CD14-positive monocyte (primary cell): ENCODE results near the gene HHIPL1. TPM values are rescaled to one million over a fixed set of nuclear protein-coding genes. Genes with fewer than 3 reads are reported as not detected.

ENCODE experiments used
- DNase-seq, 3 donors: peaks; one replicate each; pipeline ENCODE4 v3.0.0-alpha.2; 2011 to 2022
- H2AFZ ChIP-seq: 2 replicates; pipeline ENCODE4 v1.6.0; 2012; ENCODE audit warnings: mild to moderate bottlenecking, low read depth, low read length, inconsistent platforms; ENCODE audit not compliant: insufficient read depth, poor library complexity, severe bottlenecking
- H3K27ac ChIP-seq, 2 donors: 1 replicate in 1 of 2; 2 replicates in 1 of 2; pipeline ENCODE4 v1.5.1; 2012 to 2013; ENCODE audit warnings: low read length in 2 of 2, control low read depth in 1 of 2, inconsistent platforms in 1 of 2, low read depth in 1 of 2, mild to moderate bottlenecking in 1 of 2
- H3K27me3 ChIP-seq, 2 donors: one replicate each; pipeline versions ENCODE4 v1.6.0 to v1.6.1; 2011 to 2013; ENCODE audit warnings: low read length in 2 of 2; ENCODE audit not compliant: control insufficient read depth in 2 of 2, insufficient read depth in 2 of 2
- H3K36me3 ChIP-seq, 2 donors: replicated peaks in 1 of 2; 1 replicate in 1 of 2; 2 replicates in 1 of 2; pipeline versions ENCODE4 v1.5.1 to v1.6.1; 2012 to 2013; ENCODE audit warnings: low read length in 2 of 2, control low read depth in 1 of 2, inconsistent platforms in 1 of 2, mild to moderate bottlenecking in 1 of 2; ENCODE audit not compliant: insufficient read depth in 2 of 2, control insufficient read depth in 1 of 2
- H3K4me1 ChIP-seq, 2 donors: 1 replicate in 1 of 2; 2 replicates in 1 of 2; pipeline versions ENCODE4 v1.5.1 to v1.6.1; 2012 to 2013; ENCODE audit warnings: low read length in 2 of 2, control low read depth in 1 of 2, inconsistent platforms in 1 of 2, mild to moderate bottlenecking in 1 of 2, moderate library complexity in 1 of 2; ENCODE audit not compliant: insufficient read depth in 2 of 2, control insufficient read depth in 1 of 2
- H3K4me2 ChIP-seq: replicated peaks from 2 replicates; pipeline ENCODE3; 2012; ENCODE audit warnings: low read length, moderate library complexity, mild to moderate bottlenecking; ENCODE audit not compliant: poor library complexity, severe bottlenecking; ENCODE audit errors: extremely low read depth
- H3K4me3 ChIP-seq, 3 experiments: fragments of 200-600 bp in 1 of 3; sonication (generic) in 1 of 3; replicated peaks in 1 of 3; 1 replicate in 2 of 3; 2 replicates in 1 of 3; pipeline ENCODE4 v1.5.1; 2011 to 2013; ENCODE audit warnings: low read length in 3 of 3, mild to moderate bottlenecking in 3 of 3, control low read depth in 2 of 3, low read depth in 2 of 3, inconsistent platforms in 1 of 3, moderate library complexity in 1 of 3
- H3K79me2 ChIP-seq: 2 replicates; pipeline ENCODE4 v1.6.0; 2012; ENCODE audit warnings: mild to moderate bottlenecking, control low read depth, inconsistent platforms, low read length, moderate library complexity; ENCODE audit not compliant: insufficient read depth
- H3K9ac ChIP-seq: 2 replicates; pipeline ENCODE4 v1.6.0; 2017; ENCODE audit warnings: low read length, mild to moderate bottlenecking; ENCODE audit not compliant: insufficient read depth, poor library complexity, severe bottlenecking
- H3K9me3 ChIP-seq, 2 donors: replicated peaks in 1 of 2; 1 replicate in 1 of 2; 2 replicates in 1 of 2; pipeline versions ENCODE4 v1.5.1 to v1.6.1; 2012 to 2013; ENCODE audit warnings: low read length in 2 of 2, control low read depth in 1 of 2; ENCODE audit not compliant: control insufficient read depth in 1 of 2, insufficient read depth in 1 of 2
- H4K20me1 ChIP-seq: 2 replicates; pipeline ENCODE4 v1.6.0; 2012; ENCODE audit warnings: mild to moderate bottlenecking, low read length, control low read depth, moderate library complexity; ENCODE audit not compliant: insufficient read depth
- H3K27ac Mint-ChIP-seq, 7 donors: one replicate each; pipeline ENCODE4 v1.8.0; 2020; ENCODE audit warnings: mild to moderate bottlenecking in 7 of 7, mixed read lengths in 7 of 7, moderate library complexity in 6 of 7, inconsistent platforms in 2 of 7
- H3K27me3 Mint-ChIP-seq, 3 donors: one replicate each; pipeline ENCODE4 v1.8.0; 2021 to 2022; ENCODE audit warnings: low read depth in 3 of 3, mild to moderate bottlenecking in 3 of 3, mixed read lengths in 3 of 3, moderate library complexity in 3 of 3, inconsistent platforms in 1 of 3
- H3K36me3 Mint-ChIP-seq, 2 donors: one replicate each; pipeline ENCODE4 v1.8.0; 2020; ENCODE audit warnings: mixed read lengths in 2 of 2, inconsistent platforms in 1 of 2, mild to moderate bottlenecking in 1 of 2
- H3K4me1 Mint-ChIP-seq: one replicate; pipeline ENCODE4 v1.8.0; 2020; ENCODE audit warnings: mild to moderate bottlenecking, mixed read lengths
- H3K4me3 Mint-ChIP-seq, 2 donors: one replicate each; pipeline ENCODE4 v1.8.0; 2020; ENCODE audit warnings: mild to moderate bottlenecking in 2 of 2, mixed read lengths in 2 of 2, moderate library complexity in 1 of 2
- H3K9me3 Mint-ChIP-seq, 7 donors: one replicate each; pipeline ENCODE4 v1.8.0; 2020 to 2022; ENCODE audit warnings: mixed read lengths in 7 of 7, mild to moderate bottlenecking in 6 of 7, moderate library complexity in 6 of 7, inconsistent platforms in 2 of 7
- CTCF ChIP-seq: fragments of 200-600 bp; IDR thresholded peaks from one replicate; pipeline ENCODE4 v1.8.0; 2022; ENCODE audit warnings: antibody characterized with exemption, mild to moderate bottlenecking
- WGBS: methylation state at CpG from one replicate; pipeline ENCODE4 v1.1.5; 2013; ENCODE audit warnings: missing lambda C conversion rate; ENCODE audit not compliant: insufficient coverage; 5-methylcytosine and 5-hydroxymethylcytosine counted together
- intact Hi-C, 2 donors: fragments of 100-400 bp; cut with micrococcal nuclease; formaldehyde crosslinking; loops; one replicate each; pipeline versions ENCODE4 v1.15.0 to v1.15.1; 2023
- polyA plus RNA-seq, 3 donors: library from polyadenylated mRNA; depleted of rRNA in 1 of 3; unstranded in 2 of 3; stranded (reverse) in 1 of 3; fragments of 300-500 nt in 2 of 3; fragments of >200 nt in 1 of 3; fragmentation: Illumina TruSeq in 2 of 3; gene quantifications; 1 replicate in 2 of 3; 2 replicates in 1 of 3; pipeline ENCODE4 v1.2.3, GENCODE V29; 2012 to 2021

The HHIPL1 gene
- polyA plus RNA-seq, 3 donors = 0.09 TPM; not detected in 2

GRCh38 chr14:99675382-99675835 is 30.5 kb downstream of the HHIPL1 start:
- H3K27me3 Mint-ChIP-seq = peaks cover 23 to 36% (median 31%) of the 10 kb centered on the region in 3 donors

DNA sequence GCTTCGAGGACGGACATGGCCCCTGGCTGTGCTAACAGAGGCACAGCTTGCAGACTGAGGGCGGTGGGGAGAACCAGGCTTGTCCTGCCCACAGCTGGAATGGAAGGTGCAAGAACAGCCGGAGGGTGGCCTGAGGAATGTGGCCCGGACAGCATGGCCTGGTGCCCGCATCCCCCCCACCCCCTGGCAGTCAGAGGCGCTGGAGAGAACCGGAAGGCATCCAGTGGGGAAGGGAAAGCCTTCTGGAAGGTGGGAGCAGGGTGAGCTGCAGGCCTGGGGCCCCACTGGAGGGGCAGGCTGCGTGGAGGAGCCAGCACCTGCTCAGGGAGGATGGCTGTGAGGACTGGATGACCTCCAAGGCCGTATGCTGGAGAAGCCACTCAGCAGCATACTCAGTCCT is 31.0 kb downstream of the HHIPL1 start:
- H3K79me2 ChIP-seq = no peaks in the 10 kb centered on the region
- peaks cover 21 to 38% (median 32%) of the 10 kb centered on the region in 3 donors for H3K27me3 Mint-ChIP-seq
- H2AFZ ChIP-seq = no peak overlapping the region
- no peak overlapping the region for H3K9ac ChIP-seq
- intact Hi-C loops = no loop called here
- H3K4me1 Mint-ChIP-seq = peaks cover 8% of the 10 kb centered on the region
- H3K9me3 ChIP-seq = peaks cover 23 to 27% of the 10 kb centered on the region in 2 donors
- no peaks in the 10 kb centered on the region for H4K20me1 ChIP-seq
- H3K27ac Mint-ChIP-seq = no peak overlapping the region
- H3K4me2 ChIP-seq = no peak overlapping the region
- DNase-seq = no peak
- peaks cover 17 to 32% (median 23%) of the 10 kb centered on the region in 7 donors for H3K9me3 Mint-ChIP-seq
- no peaks in the 10 kb centered on the region for H3K36me3 Mint-ChIP-seq
- no peak for TF ChIP-seq CTCF
- H3K36me3 ChIP-seq = no peaks in the 10 kb centered on the region
- H3K4me1 ChIP-seq = peaks cover 9 to 10% of the 10 kb centered on the region in 2 donors
- WGBS = 55% methylated on average over 7 of the region's 10 CpGs
- H3K27ac ChIP-seq = no peak overlapping the region
- no peak overlapping the region for H3K4me3 ChIP-seq
- H3K4me3 Mint-ChIP-seq = peak overlapping the region in 1 of 2 donors; percentile 78
- peaks cover 0 to 11% of the 10 kb centered on the region in 2 donors for H3K27me3 ChIP-seq

More at GRCh38 chr14:99675382-99675835, 30.5 kb downstream of the HHIPL1 start:
- H3K9me3 Mint-ChIP-seq = peaks cover 16 to 32% (median 23%) of the 10 kb centered on the region in 7 donors
- WGBS = 44% methylated on average over 37 of the region's 42 CpGs
- DNase-seq = no peak
- H3K4me3 ChIP-seq = no peak overlapping the region
- peaks cover 23 to 27% of the 10 kb centered on the region in 2 donors for H3K9me3 ChIP-seq
- TF ChIP-seq CTCF = no peak
- H3K4me1 ChIP-seq = peaks cover 9 to 10% of the 10 kb centered on the region in 2 donors
- H3K9ac ChIP-seq = no peak overlapping the region
- peaks cover 0 to 11% of the 10 kb centered on the region in 2 donors for H3K27me3 ChIP-seq
- no peak overlapping the region for H3K4me2 ChIP-seq
- peaks cover 8% of the 10 kb centered on the region for H3K4me1 Mint-ChIP-seq
- intact Hi-C loops = no loop called here
- no peaks in the 10 kb centered on the region for H3K79me2 ChIP-seq
- no peak overlapping the region for H3K27ac ChIP-seq
- H3K27ac Mint-ChIP-seq = no peak overlapping the region
- H4K20me1 ChIP-seq = no peaks in the 10 kb centered on the region
- H3K36me3 ChIP-seq = no peaks in the 10 kb centered on the region
- no peaks in the 10 kb centered on the region for H3K36me3 Mint-ChIP-seq
- no peak overlapping the region for H2AFZ ChIP-seq
- H3K4me3 Mint-ChIP-seq = peak overlapping the region in 1 of 2 donors; percentile 78
